ENCODE results near the gene LCN6.
"Not testable (repeated sequence)": the region's sequence is repeated elsewhere in the genome, so short reads cannot be mapped to it uniquely, and the experiment has no call there.

The LCN6 gene

GRCh38 chr9:136748201-136748600, at the start of gene LCN6:
LCN6 (minus strand) TSS chr9:136748525; CDS start chr9:136748483, 42 bp downstream.
- Mint-ChIP-seq H3K4me3 (no peak within 1 kb of the TSS), H3K27ac (peak within 1 kb of the TSS; percentile 7), H3K4me1 (ENCODE audit: low read depth) (peaks cover 6% of the 10 kb centered on the region), H3K9me3 (peaks cover 16% of the 10 kb centered on the region), H3K27me3 (ENCODE audit: low read depth) (peaks cover 4% of the 10 kb centered on the region), H3K36me3 (ENCODE audit: low read depth) (peaks cover 2% of the 10 kb centered on the region)
- no peak for DNase-seq (ENCODE audit: low spot score)

GRCh38 chr9:136796775-136797347, 48.5 kb upstream of the LCN6 start:
- H3K4me1 Mint-ChIP-seq (ENCODE audit: low read depth) = peaks cover 22% of the 10 kb centered on the region
- H3K27ac Mint-ChIP-seq, H3K4me3 Mint-ChIP-seq: not testable (repeated sequence)

GRCh38 chr9:136796238-136796774, 48.0 kb upstream of the LCN6 start, which contains the start of gene CCDC183:
CCDC183 (plus strand) TSS chr9:136796338; CDS start chr9:136796398, 60 bp downstream.
- Mint-ChIP-seq H3K4me1 (ENCODE audit: low read depth) (peaks cover 20% of the 10 kb centered on the region), H3K27ac (no peak within 1 kb of the TSS), H3K27me3 (ENCODE audit: low read depth) (peaks cover 28% of the 10 kb centered on the region), H3K4me3 (no peak within 1 kb of the TSS), H3K36me3 (ENCODE audit: low read depth) (peaks cover 3% of the 10 kb centered on the region), H3K9me3 (no peaks in the 10 kb centered on the region)
- no peak for DNase-seq (ENCODE audit: low spot score)

More at GRCh38 chr9:136796775-136797347, 48.5 kb upstream of the LCN6 start:
- not testable (repeated sequence) for H3K9me3 Mint-ChIP-seq; DNase-seq (ENCODE audit: low spot score); H3K36me3 Mint-ChIP-seq (ENCODE audit: low read depth)
- peaks cover 30% of the 10 kb centered on the region for H3K27me3 Mint-ChIP-seq (ENCODE audit: low read depth)

GRCh38 chr9:136795000-136795348, 46.6 kb upstream of the LCN6 start:
- Mint-ChIP-seq H3K4me3 (no peak overlapping the region), H3K27me3 (ENCODE audit: low read depth) (peaks cover 20% of the 10 kb centered on the region), H3K36me3 (ENCODE audit: low read depth) (peaks cover 3% of the 10 kb centered on the region), H3K4me1 (ENCODE audit: low read depth) (peaks cover 14% of the 10 kb centered on the region), H3K9me3 (no peaks in the 10 kb centered on the region), H3K27ac (no peak overlapping the region)
- DNase-seq (ENCODE audit: low spot score) = no peak

GRCh38 chr9:136794281-136794999, 46.1 kb upstream of the LCN6 start:
- Mint-ChIP-seq H3K36me3 (ENCODE audit: low read depth) (peaks cover 3% of the 10 kb centered on the region), H3K4me3 (no peak overlapping the region), H3K4me1 (ENCODE audit: low read depth) (peaks cover 14% of the 10 kb centered on the region), H3K27me3 (ENCODE audit: low read depth) (peaks cover 20% of the 10 kb centered on the region), H3K27ac (no peak overlapping the region), H3K9me3 (no peaks in the 10 kb centered on the region)
- DNase-seq (ENCODE audit: low spot score) = no peak

- no peak for DNase-seq (ENCODE audit: low spot score)
- H3K4me1 Mint-ChIP-seq (ENCODE audit: low read depth) = peaks cover 20% of the 10 kb centered on the region
- peaks cover 18% of the 10 kb centered on the region for H3K27me3 Mint-ChIP-seq (ENCODE audit: low read depth)
- no peaks in the 10 kb centered on the region for H3K9me3 Mint-ChIP-seq
- H3K27ac Mint-ChIP-seq = no peak overlapping the region
- H3K4me3 Mint-ChIP-seq = no peak overlapping the region
- H3K36me3 Mint-ChIP-seq (ENCODE audit: low read depth) = peaks cover 3% of the 10 kb centered on the region
Observed at GRCh38 chr9:136793086-136793946, 45.0 kb upstream of the LCN6 start.

- peak overlapping the region; percentile 86 for H3K27ac Mint-ChIP-seq
- H3K4me1 Mint-ChIP-seq (ENCODE audit: low read depth) = peaks cover 27% of the 10 kb centered on the region
- peak overlapping the region; percentile 82 for H3K4me3 Mint-ChIP-seq
- DNase-seq (ENCODE audit: low spot score) = no peak
- peaks cover 3% of the 10 kb centered on the region for H3K36me3 Mint-ChIP-seq (ENCODE audit: low read depth)
- H3K27me3 Mint-ChIP-seq (ENCODE audit: low read depth) = peaks cover 15% of the 10 kb centered on the region
- H3K9me3 Mint-ChIP-seq = no peaks in the 10 kb centered on the region
Observed at GRCh38 chr9:136792321-136793085, 44.2 kb upstream of the LCN6 start.

GRCh38 chr9:136791516-136792276, 43.4 kb upstream of the LCN6 start:
- Mint-ChIP-seq H3K9me3 (no peaks in the 10 kb centered on the region), H3K4me1 (ENCODE audit: low read depth) (peaks cover 28% of the 10 kb centered on the region), H3K4me3 (peak overlapping the region; percentile 82), H3K27ac (peak overlapping the region; percentile 86), H3K27me3 (ENCODE audit: low read depth) (peaks cover 7% of the 10 kb centered on the region), H3K36me3 (ENCODE audit: low read depth) (peaks cover 3% of the 10 kb centered on the region)
- peak; percentile 51 for DNase-seq (ENCODE audit: low spot score)

- peaks cover 23% of the 10 kb centered on the region for H3K4me1 Mint-ChIP-seq (ENCODE audit: low read depth)
Observed at GRCh38 chr9:136790640-136791515, 42.6 kb upstream of the LCN6 start, which contains the start of gene TMEM141. TMEM141 (plus strand) TSS chr9:136791344; CDS start chr9:136791371, 27 bp downstream.

GRCh38 chr9:136789523-136789937, 41.2 kb upstream of the LCN6 start:
- Mint-ChIP-seq H3K9me3 (no peaks in the 10 kb centered on the region), H3K4me3 (no peak overlapping the region), H3K27ac (no peak overlapping the region)

More at GRCh38 chr9:136790640-136791515, 42.6 kb upstream of the LCN6 start, which contains the start of gene TMEM141:
- H3K4me3 Mint-ChIP-seq = peak within 1 kb of the TSS; percentile 82
- peak; percentile 100 for DNase-seq (ENCODE audit: low spot score)
- H3K27ac Mint-ChIP-seq = peak within 1 kb of the TSS; percentile 86
- H3K9me3 Mint-ChIP-seq = no peaks in the 10 kb centered on the region
- H3K27me3 Mint-ChIP-seq (ENCODE audit: low read depth) = no peaks in the 10 kb centered on the region
- peaks cover 3% of the 10 kb centered on the region for H3K36me3 Mint-ChIP-seq (ENCODE audit: low read depth)

GRCh38 chr9:136788644-136789522, 40.6 kb upstream of the LCN6 start:
- H3K27ac Mint-ChIP-seq; H3K4me3 Mint-ChIP-seq; H3K9me3 Mint-ChIP-seq; H3K27me3 Mint-ChIP-seq (ENCODE audit: low read depth); DNase-seq (ENCODE audit: low spot score); H3K36me3 Mint-ChIP-seq (ENCODE audit: low read depth): not testable (repeated sequence)
- peaks cover 23% of the 10 kb centered on the region for H3K4me1 Mint-ChIP-seq (ENCODE audit: low read depth)

More at GRCh38 chr9:136789523-136789937, 41.2 kb upstream of the LCN6 start:
- peaks cover 23% of the 10 kb centered on the region for H3K4me1 Mint-ChIP-seq (ENCODE audit: low read depth)
- DNase-seq (ENCODE audit: low spot score) = no peak
- H3K36me3 Mint-ChIP-seq (ENCODE audit: low read depth) = peaks cover 3% of the 10 kb centered on the region
- peaks cover 4% of the 10 kb centered on the region for H3K27me3 Mint-ChIP-seq (ENCODE audit: low read depth)
